GM12865 (cell line): ENCODE measurements around the gene EYA4.

Experiments
- DNase-seq: peaks from one replicate; pipeline ENCODE4 v3.0.0; 2010; ENCODE audit warnings: low read depth
- H3K4me3 ChIP-seq: 2 replicates; pipeline ENCODE4 v1.5.1; 2011; ENCODE audit warnings: mild to moderate bottlenecking, low read depth, low read length, control low read depth
- TF ChIP-seq, protein P1 (sequence below): IDR thresholded peaks from 2 replicates; pipeline ENCODE4 v1.5.1; 2011; ENCODE audit warnings: low read length, control low read depth, low read depth, inconsistent platforms; ENCODE audit not compliant: insufficient read depth; ENCODE audit errors: missing control alignments

EYA4 gene, protein sequence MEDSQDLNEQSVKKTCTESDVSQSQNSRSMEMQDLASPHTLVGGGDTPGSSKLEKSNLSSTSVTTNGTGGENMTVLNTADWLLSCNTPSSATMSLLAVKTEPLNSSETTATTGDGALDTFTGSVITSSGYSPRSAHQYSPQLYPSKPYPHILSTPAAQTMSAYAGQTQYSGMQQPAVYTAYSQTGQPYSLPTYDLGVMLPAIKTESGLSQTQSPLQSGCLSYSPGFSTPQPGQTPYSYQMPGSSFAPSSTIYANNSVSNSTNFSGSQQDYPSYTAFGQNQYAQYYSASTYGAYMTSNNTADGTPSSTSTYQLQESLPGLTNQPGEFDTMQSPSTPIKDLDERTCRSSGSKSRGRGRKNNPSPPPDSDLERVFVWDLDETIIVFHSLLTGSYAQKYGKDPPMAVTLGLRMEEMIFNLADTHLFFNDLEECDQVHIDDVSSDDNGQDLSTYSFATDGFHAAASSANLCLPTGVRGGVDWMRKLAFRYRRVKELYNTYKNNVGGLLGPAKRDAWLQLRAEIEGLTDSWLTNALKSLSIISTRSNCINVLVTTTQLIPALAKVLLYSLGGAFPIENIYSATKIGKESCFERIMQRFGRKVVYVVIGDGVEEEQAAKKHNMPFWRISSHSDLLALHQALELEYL

DNA sequence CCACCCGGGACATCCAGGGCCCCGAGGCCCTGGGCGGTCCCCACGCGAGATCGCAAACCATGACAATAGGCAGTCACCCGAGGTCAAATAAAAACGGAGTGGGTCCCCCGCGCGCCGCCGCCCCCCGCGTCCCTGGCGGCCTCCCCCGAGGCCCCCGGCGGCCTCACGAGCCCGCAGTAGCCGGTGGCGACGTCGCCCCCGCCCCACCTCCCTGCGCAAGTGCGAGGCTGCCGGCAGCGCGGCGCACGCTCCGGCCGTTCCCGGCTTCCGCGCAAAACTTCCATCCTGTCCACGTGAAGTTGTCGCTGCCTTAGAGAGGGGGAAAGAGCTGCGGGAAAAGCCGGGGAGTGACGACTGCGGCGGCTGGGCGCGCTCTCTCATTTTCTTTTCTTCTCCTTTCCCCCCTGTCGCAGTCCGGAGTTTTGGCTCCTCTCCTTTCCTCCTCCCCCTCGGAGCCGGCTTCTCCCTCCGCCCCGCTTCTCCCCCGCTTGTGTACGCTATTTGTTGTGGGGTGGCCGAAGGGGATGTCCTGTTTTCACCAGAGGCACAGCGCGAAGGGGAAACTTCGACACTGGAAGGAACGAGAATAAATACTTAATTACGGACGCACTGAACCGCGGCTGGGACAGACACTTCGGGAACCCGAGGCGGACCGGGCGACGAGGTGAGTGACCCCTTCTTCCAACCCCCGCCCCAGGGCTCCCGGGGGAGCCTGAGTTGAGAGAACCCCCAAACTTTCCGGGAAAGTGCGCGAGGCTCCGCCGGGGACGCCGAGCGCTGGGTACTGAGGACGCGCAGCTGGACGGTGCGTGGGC is at the start of gene EYA4:
TSS of gene EYA4 (plus strand) at position 272 of the 815 bp plus-strand sequence. CDS start 33,424 bp downstream, outside the sequence.
- TF ChIP-seq, protein P1, sequence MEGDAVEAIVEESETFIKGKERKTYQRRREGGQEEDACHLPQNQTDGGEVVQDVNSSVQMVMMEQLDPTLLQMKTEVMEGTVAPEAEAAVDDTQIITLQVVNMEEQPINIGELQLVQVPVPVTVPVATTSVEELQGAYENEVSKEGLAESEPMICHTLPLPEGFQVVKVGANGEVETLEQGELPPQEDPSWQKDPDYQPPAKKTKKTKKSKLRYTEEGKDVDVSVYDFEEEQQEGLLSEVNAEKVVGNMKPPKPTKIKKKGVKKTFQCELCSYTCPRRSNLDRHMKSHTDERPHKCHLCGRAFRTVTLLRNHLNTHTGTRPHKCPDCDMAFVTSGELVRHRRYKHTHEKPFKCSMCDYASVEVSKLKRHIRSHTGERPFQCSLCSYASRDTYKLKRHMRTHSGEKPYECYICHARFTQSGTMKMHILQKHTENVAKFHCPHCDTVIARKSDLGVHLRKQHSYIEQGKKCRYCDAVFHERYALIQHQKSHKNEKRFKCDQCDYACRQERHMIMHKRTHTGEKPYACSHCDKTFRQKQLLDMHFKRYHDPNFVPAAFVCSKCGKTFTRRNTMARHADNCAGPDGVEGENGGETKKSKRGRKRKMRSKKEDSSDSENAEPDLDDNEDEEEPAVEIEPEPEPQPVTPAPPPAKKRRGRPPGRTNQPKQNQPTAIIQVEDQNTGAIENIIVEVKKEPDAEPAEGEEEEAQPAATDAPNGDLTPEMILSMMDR = no peak
- no peak within 1 kb of the TSS for H3K4me3 ChIP-seq
- DNase-seq = no peak

DNA sequence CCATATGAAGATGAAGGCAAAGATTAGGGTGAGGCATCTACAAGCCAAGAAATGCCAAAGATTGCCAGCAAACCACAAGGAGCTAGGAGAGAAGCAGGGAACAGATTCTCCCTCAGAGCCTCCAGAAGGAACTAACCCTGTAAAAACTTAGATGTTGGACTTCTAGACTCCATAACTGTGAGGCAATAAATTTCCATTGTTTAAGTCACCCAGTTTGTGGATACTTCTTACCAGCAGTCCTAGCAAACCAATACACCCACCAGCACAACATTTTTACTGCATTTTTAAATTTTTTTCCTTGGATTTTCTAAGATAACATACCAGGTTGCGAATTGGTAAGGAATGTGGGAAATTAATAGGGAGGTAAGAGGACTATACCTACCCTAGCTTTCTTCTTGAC is 47.8 kb upstream of the EYA4 start:
- no peak for DNase-seq
- no peak overlapping the region for H3K4me3 ChIP-seq
- TF ChIP-seq, protein P1 = no peak

DNA sequence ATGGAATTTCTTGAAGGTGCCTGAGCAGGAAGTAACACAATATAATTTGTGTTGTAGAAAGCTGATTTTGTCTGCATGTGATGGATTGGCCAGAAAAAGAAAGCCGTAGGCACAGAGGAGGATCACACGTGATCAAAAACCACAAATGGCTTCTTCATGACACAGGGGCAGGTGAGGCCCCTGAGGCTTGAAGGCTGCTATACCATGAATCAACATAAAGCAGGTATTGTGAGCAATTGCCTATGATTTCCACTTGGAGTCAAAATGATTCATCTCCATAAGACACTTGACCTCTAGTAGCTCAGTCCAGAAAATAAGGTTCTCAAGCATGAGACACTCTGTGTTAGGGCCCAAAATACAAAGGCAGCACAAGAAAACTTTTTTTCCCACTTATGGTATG is 42.4 kb upstream of the EYA4 start:
- H3K4me3 ChIP-seq = no peak overlapping the region
- TF ChIP-seq, protein P1 = no peak
- DNase-seq = no peak

DNA sequence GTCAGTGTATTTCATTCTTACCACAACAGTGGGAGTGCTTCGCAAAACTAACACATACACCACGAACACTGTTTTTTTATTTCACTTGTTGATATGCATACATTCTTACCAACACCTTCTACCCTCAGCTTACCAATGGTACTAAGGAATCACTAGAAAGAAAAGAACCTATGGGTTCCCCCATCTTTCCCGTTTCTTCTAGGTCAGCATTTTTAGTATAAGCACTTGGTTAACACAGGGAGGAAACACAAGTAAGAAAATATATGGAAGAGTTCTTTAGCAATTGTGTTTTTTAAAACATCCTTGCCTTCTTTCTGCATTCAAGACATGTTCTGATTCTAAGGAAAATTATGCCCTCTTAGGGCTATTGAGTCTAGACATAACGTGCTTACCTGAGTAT is 39.9 kb upstream of the EYA4 start:
- TF ChIP-seq, protein P1 = no peak
- no peak overlapping the region for H3K4me3 ChIP-seq

DNA sequence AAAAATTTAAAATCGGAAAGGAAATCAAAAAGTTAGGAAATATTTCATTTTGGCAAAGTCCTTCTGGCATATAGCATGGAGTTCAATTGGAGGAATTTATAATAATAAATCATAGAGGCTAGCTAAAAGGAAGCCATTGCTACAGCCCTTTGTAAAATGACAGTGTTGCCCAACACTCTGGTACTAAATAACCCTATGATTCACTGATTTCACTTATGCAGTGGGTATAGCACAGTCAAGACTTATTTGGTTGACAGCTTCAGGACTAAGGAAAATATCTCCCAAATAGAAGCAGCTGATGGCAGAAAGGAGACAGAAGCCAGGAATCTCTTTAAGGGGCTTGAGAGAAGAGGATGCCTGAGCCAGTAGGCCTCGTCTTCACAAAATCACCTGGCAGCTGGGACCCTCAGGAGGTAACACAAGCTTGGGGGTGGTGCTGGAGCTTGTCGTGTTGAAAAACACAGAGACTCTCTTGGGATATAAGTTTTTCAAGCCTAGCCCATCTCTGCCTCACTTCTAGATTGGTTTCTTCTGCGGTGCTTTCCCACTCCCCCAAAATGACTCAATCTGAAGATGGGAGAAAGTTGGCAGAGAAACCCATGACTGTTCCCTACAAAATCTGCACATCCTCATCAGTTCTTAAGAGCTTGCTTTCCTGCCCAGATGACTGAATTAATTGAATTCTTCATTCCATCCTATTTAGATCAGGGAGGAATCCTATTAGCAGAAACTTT is 38.4 kb upstream of the EYA4 start:
- no peak for DNase-seq
- TF ChIP-seq, protein P1 = no peak
- H3K4me3 ChIP-seq = no peak overlapping the region

More for the DNA sequence above, 39.9 kb upstream of the EYA4 start:
- DNase-seq = no peak

DNA sequence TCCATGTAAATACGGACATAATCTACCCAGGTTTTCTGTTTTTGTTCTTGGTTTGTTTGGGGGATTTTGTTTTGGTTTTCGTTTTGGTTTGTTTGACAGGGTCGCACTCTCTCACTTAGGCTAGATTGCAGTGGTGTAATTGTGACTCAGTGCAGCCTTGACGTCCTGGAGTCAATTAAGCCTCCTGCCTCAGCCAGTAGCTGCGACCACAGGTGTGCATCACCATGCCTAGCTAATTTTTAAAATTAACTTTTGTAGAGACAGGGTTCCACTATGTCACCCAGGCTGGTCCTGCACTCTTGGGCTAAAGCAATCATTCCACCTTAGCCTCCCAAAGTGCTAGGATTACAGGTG is 37.8 kb upstream of the EYA4 start:
- DNase-seq = no peak
- TF ChIP-seq, protein P1 = no peak
- no peak overlapping the region for H3K4me3 ChIP-seq
